Fibroblast of the aortic adventitia (primary cell): ENCODE measurements around the gene ALX3. TPM values are rescaled to one million over a fixed set of nuclear protein-coding genes. Genes with fewer than 3 reads are reported as not detected.
A peak's percentile ranks its signal among the peaks of the same experiment; 100 is the strongest.

Experiments
- DNase-seq: peaks from one replicate; pipeline ENCODE4 v3.0.0-alpha.2; 2010; ENCODE audit warnings: low read depth
- H3K4me3 ChIP-seq: 2 replicates; pipeline ENCODE4 v1.5.1; 2011; ENCODE audit warnings: low read depth, mild to moderate bottlenecking, control low read depth, low read length, moderate library complexity
- CTCF ChIP-seq: IDR thresholded peaks from 2 replicates; pipeline ENCODE4 v1.5.1; 2011; ENCODE audit warnings: mild to moderate bottlenecking, low read length, control low read depth, inconsistent platforms; ENCODE audit not compliant: insufficient read depth
- total RNA-seq: library from RNA; depleted of rRNA; stranded (reverse); fragments of >200 nt; gene quantifications from 2 replicates; pipeline ENCODE4 v1.2.3, GENCODE V29; 2012; ENCODE audit warnings: low replicate concordance

ALX3 gene
- total RNA-seq, 1 donor, result 0.09 TPM

- no peak overlapping the region for H3K4me3 ChIP-seq
- DNase-seq, result no peak
- TF ChIP-seq CTCF, result no peak
Observed at GRCh38 chr1:110064576-110065337, 5.7 kb downstream of the ALX3 start.

- H3K4me3 ChIP-seq, result no peak overlapping the region
- DNase-seq, result no peak
- TF ChIP-seq CTCF, result no peak
Observed at GRCh38 chr1:110063781-110064180, 6.7 kb downstream of the ALX3 start.

- no peak for TF ChIP-seq CTCF
- DNase-seq, result no peak
- no peak overlapping the region for H3K4me3 ChIP-seq
Observed at GRCh38 chr1:110062612-110063011, 7.9 kb downstream of the ALX3 start.

- no peak for TF ChIP-seq CTCF
- no peak overlapping the region for H3K4me3 ChIP-seq
- DNase-seq, result no peak
Observed at GRCh38 chr1:110061341-110061740, 9.1 kb downstream of the ALX3 start.

- no peak for DNase-seq
- H3K4me3 ChIP-seq, result no peak overlapping the region
- TF ChIP-seq CTCF, result no peak
Observed at GRCh38 chr1:110060662-110061060, 9.8 kb downstream of the ALX3 start.

GRCh38 chr1:110060034-110060661 lies 10.3 kb downstream of the ALX3 start:
- peak; percentile 16 for DNase-seq
- H3K4me3 ChIP-seq, result no peak overlapping the region
- TF ChIP-seq CTCF, result peak; percentile 82
